ENCODE measurements around the gene SLC12A5.
"Not testable (repeated sequence)": the region's sequence is repeated elsewhere in the genome, so short reads cannot be mapped to it uniquely, and the experiment has no call there.

The SLC12A5 gene

GRCh38 chr20:45995495-45996097 lies 33.4 kb upstream of the SLC12A5 start:
- not testable (repeated sequence) for H3K9ac ChIP-seq (ENCODE audit: low read length in 5 of 5); H3K27ac ChIP-seq (ENCODE audit: low read depth, low read length); H3K36me3 ChIP-seq (ENCODE audit: control insufficient read depth in 5 of 5, insufficient read depth in 5 of 5, low read length in 5 of 5); H3K9me3 ChIP-seq (ENCODE audit: control insufficient read depth in 5 of 5, low read length in 5 of 5); H3K4me3 ChIP-seq (ENCODE audit: low read depth in 1 of 5, low read length in 5 of 5)
- Histone ChIP-seq H3K27me3 (ENCODE audit: control insufficient read depth in 5 of 5, insufficient read depth in 4 of 5, low read length in 5 of 5) (peaks cover 12 to 25% (median 18%) of the 10 kb centered on the region in 5 donors), H3K4me1 (ENCODE audit: control insufficient read depth in 5 of 5, insufficient read depth in 5 of 5, low read length in 5 of 5) (peaks cover 0 to 25% (median 7%) of the 10 kb centered on the region in 5 donors)

GRCh38 chr20:45997187-45997586 lies 31.8 kb upstream of the SLC12A5 start:
- Histone ChIP-seq H3K27me3 (ENCODE audit: control insufficient read depth in 5 of 5, insufficient read depth in 4 of 5, low read length in 5 of 5) (peaks cover 12 to 26% (median 21%) of the 10 kb centered on the region in 5 donors), H3K36me3 (ENCODE audit: control insufficient read depth in 5 of 5, insufficient read depth in 5 of 5, low read length in 5 of 5) (no peaks in the 10 kb centered on the region), H3K9ac (ENCODE audit: low read length in 5 of 5) (no peak overlapping the region), H3K4me1 (ENCODE audit: control insufficient read depth in 5 of 5, insufficient read depth in 5 of 5, low read length in 5 of 5) (peaks cover 0 to 31% (median 13%) of the 10 kb centered on the region in 5 donors), H3K4me3 (ENCODE audit: low read depth in 1 of 5, low read length in 5 of 5) (no peak overlapping the region), H3K27ac (ENCODE audit: low read depth, low read length) (no peak overlapping the region), H3K9me3 (ENCODE audit: control insufficient read depth in 5 of 5, low read length in 5 of 5) (no peaks in the 10 kb centered on the region)

- no peak overlapping the region for H3K27ac ChIP-seq (ENCODE audit: low read depth, low read length)
These were observed 30.7 kb upstream of the SLC12A5 start for GRCh38 chr20:45998337-45998736.

GRCh38 chr20:45998761-45999160 lies 30.3 kb upstream of the SLC12A5 start:
- peaks cover 0 to 35% (median 13%) of the 10 kb centered on the region in 5 donors for H3K4me1 ChIP-seq (ENCODE audit: control insufficient read depth in 5 of 5, insufficient read depth in 5 of 5, low read length in 5 of 5)
- no peak overlapping the region for H3K27ac ChIP-seq (ENCODE audit: low read depth, low read length)
- H3K9ac ChIP-seq (ENCODE audit: low read length in 5 of 5) = no peak overlapping the region
- peaks cover 7 to 23% (median 15%) of the 10 kb centered on the region in 5 donors for H3K27me3 ChIP-seq (ENCODE audit: control insufficient read depth in 5 of 5, insufficient read depth in 4 of 5, low read length in 5 of 5)
- no peaks in the 10 kb centered on the region for H3K36me3 ChIP-seq (ENCODE audit: control insufficient read depth in 5 of 5, insufficient read depth in 5 of 5, low read length in 5 of 5)
- H3K4me3 ChIP-seq (ENCODE audit: low read depth in 1 of 5, low read length in 5 of 5) = no peak overlapping the region
- H3K9me3 ChIP-seq (ENCODE audit: control insufficient read depth in 5 of 5, low read length in 5 of 5) = no peaks in the 10 kb centered on the region

More at GRCh38 chr20:45998337-45998736, 30.7 kb upstream of the SLC12A5 start:
- Histone ChIP-seq H3K4me3 (ENCODE audit: low read depth in 1 of 5, low read length in 5 of 5) (no peak overlapping the region), H3K9me3 (ENCODE audit: control insufficient read depth in 5 of 5, low read length in 5 of 5) (no peaks in the 10 kb centered on the region), H3K27me3 (ENCODE audit: control insufficient read depth in 5 of 5, insufficient read depth in 4 of 5, low read length in 5 of 5) (peaks cover 10 to 26% (median 19%) of the 10 kb centered on the region in 5 donors), H3K9ac (ENCODE audit: low read length in 5 of 5) (peak overlapping the region in 1 of 5 donors; percentile 23), H3K36me3 (ENCODE audit: control insufficient read depth in 5 of 5, insufficient read depth in 5 of 5, low read length in 5 of 5) (no peaks in the 10 kb centered on the region), H3K4me1 (ENCODE audit: control insufficient read depth in 5 of 5, insufficient read depth in 5 of 5, low read length in 5 of 5) (peaks cover 0 to 31% (median 13%) of the 10 kb centered on the region in 5 donors)

- Histone ChIP-seq H3K9me3 (ENCODE audit: control insufficient read depth in 5 of 5, low read length in 5 of 5) (no peaks in the 10 kb centered on the region), H3K9ac (ENCODE audit: low read length in 5 of 5) (no peak overlapping the region), H3K4me3 (ENCODE audit: low read depth in 1 of 5, low read length in 5 of 5) (no peak overlapping the region), H3K4me1 (ENCODE audit: control insufficient read depth in 5 of 5, insufficient read depth in 5 of 5, low read length in 5 of 5) (peaks cover 0 to 41% (median 15%) of the 10 kb centered on the region in 5 donors), H3K27me3 (ENCODE audit: control insufficient read depth in 5 of 5, insufficient read depth in 4 of 5, low read length in 5 of 5) (peaks cover 7 to 23% (median 15%) of the 10 kb centered on the region in 5 donors), H3K36me3 (ENCODE audit: control insufficient read depth in 5 of 5, insufficient read depth in 5 of 5, low read length in 5 of 5) (no peaks in the 10 kb centered on the region), H3K27ac (ENCODE audit: low read depth, low read length) (no peak overlapping the region)
These were observed 29.3 kb upstream of the SLC12A5 start for GRCh38 chr20:45999557-46000261.

GRCh38 chr20:46000262-46000996 lies 28.6 kb upstream of the SLC12A5 start:
- Histone ChIP-seq H3K36me3 (ENCODE audit: control insufficient read depth in 5 of 5, insufficient read depth in 5 of 5, low read length in 5 of 5) (no peaks in the 10 kb centered on the region), H3K9me3 (ENCODE audit: control insufficient read depth in 5 of 5, low read length in 5 of 5) (no peaks in the 10 kb centered on the region), H3K4me1 (ENCODE audit: control insufficient read depth in 5 of 5, insufficient read depth in 5 of 5, low read length in 5 of 5) (peaks cover 0 to 47% (median 17%) of the 10 kb centered on the region in 5 donors), H3K4me3 (ENCODE audit: low read depth in 1 of 5, low read length in 5 of 5) (no peak overlapping the region), H3K27ac (ENCODE audit: low read depth, low read length) (no peak overlapping the region), H3K27me3 (ENCODE audit: control insufficient read depth in 5 of 5, insufficient read depth in 4 of 5, low read length in 5 of 5) (peaks cover 7 to 23% (median 19%) of the 10 kb centered on the region in 5 donors), H3K9ac (ENCODE audit: low read length in 5 of 5) (no peak overlapping the region)

- Histone ChIP-seq H3K9me3 (ENCODE audit: control insufficient read depth in 5 of 5, low read length in 5 of 5) (no peaks in the 10 kb centered on the region), H3K4me1 (ENCODE audit: control insufficient read depth in 5 of 5, insufficient read depth in 5 of 5, low read length in 5 of 5) (peaks cover 0 to 56% (median 17%) of the 10 kb centered on the region in 5 donors), H3K36me3 (ENCODE audit: control insufficient read depth in 5 of 5, insufficient read depth in 5 of 5, low read length in 5 of 5) (no peaks in the 10 kb centered on the region), H3K27ac (ENCODE audit: low read depth, low read length) (no peak overlapping the region), H3K4me3 (ENCODE audit: low read depth in 1 of 5, low read length in 5 of 5) (no peak overlapping the region), H3K9ac (ENCODE audit: low read length in 5 of 5) (no peak overlapping the region), H3K27me3 (ENCODE audit: control insufficient read depth in 5 of 5, insufficient read depth in 4 of 5, low read length in 5 of 5) (peaks cover 5 to 25% (median 19%) of the 10 kb centered on the region in 5 donors)
These were observed 27.5 kb upstream of the SLC12A5 start for GRCh38 chr20:46001498-46001897.

- Histone ChIP-seq H3K36me3 (ENCODE audit: control insufficient read depth in 5 of 5, insufficient read depth in 5 of 5, low read length in 5 of 5) (no peaks in the 10 kb centered on the region), H3K27me3 (ENCODE audit: control insufficient read depth in 5 of 5, insufficient read depth in 4 of 5, low read length in 5 of 5) (peaks cover 6 to 26% (median 17%) of the 10 kb centered on the region in 5 donors), H3K27ac (ENCODE audit: low read depth, low read length) (no peak overlapping the region), H3K9ac (ENCODE audit: low read length in 5 of 5) (no peak overlapping the region), H3K4me1 (ENCODE audit: control insufficient read depth in 5 of 5, insufficient read depth in 5 of 5, low read length in 5 of 5) (peaks cover 0 to 55% (median 17%) of the 10 kb centered on the region in 5 donors), H3K4me3 (ENCODE audit: low read depth in 1 of 5, low read length in 5 of 5) (no peak overlapping the region), H3K9me3 (ENCODE audit: control insufficient read depth in 5 of 5, low read length in 5 of 5) (no peaks in the 10 kb centered on the region)
These were observed 27.0 kb upstream of the SLC12A5 start for GRCh38 chr20:46002008-46002407.

- no peaks in the 10 kb centered on the region for H3K36me3 ChIP-seq (ENCODE audit: control insufficient read depth in 5 of 5, insufficient read depth in 5 of 5, low read length in 5 of 5)
- H3K4me3 ChIP-seq (ENCODE audit: low read depth in 1 of 5, low read length in 5 of 5) = no peak overlapping the region
- H3K9ac ChIP-seq (ENCODE audit: low read length in 5 of 5) = no peak overlapping the region
- H3K27ac ChIP-seq (ENCODE audit: low read depth, low read length) = no peak overlapping the region
- no peaks in the 10 kb centered on the region for H3K9me3 ChIP-seq (ENCODE audit: control insufficient read depth in 5 of 5, low read length in 5 of 5)
- H3K27me3 ChIP-seq (ENCODE audit: control insufficient read depth in 5 of 5, insufficient read depth in 4 of 5, low read length in 5 of 5) = peaks cover 11 to 31% (median 19%) of the 10 kb centered on the region in 5 donors
- H3K4me1 ChIP-seq (ENCODE audit: control insufficient read depth in 5 of 5, insufficient read depth in 5 of 5, low read length in 5 of 5) = peaks cover 0 to 58% (median 22%) of the 10 kb centered on the region in 5 donors
These were observed 24.8 kb upstream of the SLC12A5 start for GRCh38 chr20:46004187-46004586.

Measured in subcutaneous abdominal adipose tissue (tissue), 5 donors.